ENCODE results near the gene ABCC4. TPM values are rescaled to one million over a fixed set of nuclear protein-coding genes. Genes with fewer than 3 reads are reported as not detected.

The ABCC4 gene
- total RNA-seq, 1 donor from 2014 or later: 4.0 TPM

GRCh38 chr13:95138876-95139585 lies 162.2 kb downstream of the ABCC4 start:
- Mint-ChIP-seq H3K9me3 (ENCODE audit: unreplicated experiment) (no peaks in the 10 kb centered on the region), H3K27ac (ENCODE audit: unreplicated experiment) (no peak overlapping the region), H3K4me3 (ENCODE audit: unreplicated experiment) (no peak overlapping the region), H3K36me3 (ENCODE audit: unreplicated experiment) (no peaks in the 10 kb centered on the region), H3K27me3 (ENCODE audit: unreplicated experiment) (no peaks in the 10 kb centered on the region), H3K4me1 (ENCODE audit: unreplicated experiment) (peaks cover 15% of the 10 kb centered on the region)
- DNase-seq (ENCODE audit: extremely low spot score, unreplicated experiment): no peak
- no peak for TF ChIP-seq CTCF (IDR thresholded peaks at IDR 0.05)

GRCh38 chr13:95137096-95137495 lies 164.2 kb downstream of the ABCC4 start:
- Mint-ChIP-seq H3K36me3 (ENCODE audit: unreplicated experiment) (no peaks in the 10 kb centered on the region), H3K4me1 (ENCODE audit: unreplicated experiment) (peaks cover 11% of the 10 kb centered on the region), H3K4me3 (ENCODE audit: unreplicated experiment) (no peak overlapping the region), H3K9me3 (ENCODE audit: unreplicated experiment) (no peaks in the 10 kb centered on the region), H3K27ac (ENCODE audit: unreplicated experiment) (no peak overlapping the region), H3K27me3 (ENCODE audit: unreplicated experiment) (no peaks in the 10 kb centered on the region)
- DNase-seq (ENCODE audit: extremely low spot score, unreplicated experiment): no peak
- no peak for TF ChIP-seq CTCF (IDR thresholded peaks at IDR 0.05)

- no peaks in the 10 kb centered on the region for H3K36me3 Mint-ChIP-seq (ENCODE audit: unreplicated experiment)
- H3K9me3 Mint-ChIP-seq (ENCODE audit: unreplicated experiment): no peaks in the 10 kb centered on the region
- H3K27me3 Mint-ChIP-seq (ENCODE audit: unreplicated experiment): no peaks in the 10 kb centered on the region
- H3K4me1 Mint-ChIP-seq (ENCODE audit: unreplicated experiment): peaks cover 11% of the 10 kb centered on the region
- no peak overlapping the region for H3K27ac Mint-ChIP-seq (ENCODE audit: unreplicated experiment)
- TF ChIP-seq CTCF (IDR thresholded peaks at IDR 0.05): no peak
- H3K4me3 Mint-ChIP-seq (ENCODE audit: unreplicated experiment): no peak overlapping the region
- no peak for DNase-seq (ENCODE audit: extremely low spot score, unreplicated experiment)
Observed at GRCh38 chr13:95136638-95137037, 164.6 kb downstream of the ABCC4 start.

GRCh38 chr13:95133498-95133897 lies 167.8 kb downstream of the ABCC4 start:
- TF ChIP-seq CTCF (IDR thresholded peaks at IDR 0.05): no peak
- no peaks in the 10 kb centered on the region for H3K9me3 Mint-ChIP-seq (ENCODE audit: unreplicated experiment)
- no peak overlapping the region for H3K4me3 Mint-ChIP-seq (ENCODE audit: unreplicated experiment)
- H3K27me3 Mint-ChIP-seq (ENCODE audit: unreplicated experiment): no peaks in the 10 kb centered on the region
- no peak overlapping the region for H3K27ac Mint-ChIP-seq (ENCODE audit: unreplicated experiment)
- no peak for DNase-seq (ENCODE audit: extremely low spot score, unreplicated experiment)
- H3K4me1 Mint-ChIP-seq (ENCODE audit: unreplicated experiment): peaks cover 11% of the 10 kb centered on the region
- H3K36me3 Mint-ChIP-seq (ENCODE audit: unreplicated experiment): no peaks in the 10 kb centered on the region

GRCh38 chr13:95129004-95129403 lies 172.2 kb downstream of the ABCC4 start:
- Mint-ChIP-seq H3K4me1 (ENCODE audit: unreplicated experiment) (no peaks in the 10 kb centered on the region), H3K27ac (ENCODE audit: unreplicated experiment) (no peak overlapping the region), H3K36me3 (ENCODE audit: unreplicated experiment) (no peaks in the 10 kb centered on the region), H3K4me3 (ENCODE audit: unreplicated experiment) (no peak overlapping the region), H3K9me3 (ENCODE audit: unreplicated experiment) (no peaks in the 10 kb centered on the region), H3K27me3 (ENCODE audit: unreplicated experiment) (no peaks in the 10 kb centered on the region)
- no peak for TF ChIP-seq CTCF (IDR thresholded peaks at IDR 0.05)
- no peak for DNase-seq (ENCODE audit: extremely low spot score, unreplicated experiment)

Data from osteocyte (in vitro differentiated cells).